GM21447 (cell line): ENCODE data around the gene PRRX2.
"Not testable (repeated sequence)": the region's sequence is repeated elsewhere in the genome, so short reads cannot be mapped to it uniquely, and the experiment has no call there.

Source experiments
- ATAC-seq: cut with Tn5 transposase; IDR thresholded peaks from one replicate; pipeline ENCODE4 v1.9.1; 2021; ENCODE audit not compliant: unreplicated experiment

The PRRX2 gene

DNA sequence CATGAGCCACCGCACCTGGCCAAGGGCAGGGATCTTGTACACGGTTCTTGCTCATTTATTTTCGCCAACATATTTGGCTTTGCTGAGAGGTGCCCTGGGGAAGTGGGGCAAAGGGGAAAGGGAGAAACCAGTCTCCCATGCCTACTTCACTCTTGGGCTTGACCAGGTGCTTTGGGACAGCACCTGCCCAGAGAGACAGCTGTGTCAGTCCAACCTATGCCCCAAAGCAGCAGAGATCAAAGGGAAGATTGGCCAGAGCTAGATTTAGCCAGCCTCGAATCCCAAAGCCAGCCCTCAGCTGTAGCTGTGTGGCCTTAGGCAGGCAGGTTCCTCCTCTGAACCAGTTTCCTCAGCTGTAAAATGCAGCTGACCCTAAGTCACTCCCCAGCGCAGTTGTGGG lies 89.7 kb downstream of the PRRX2 start:
- no peak for ATAC-seq

DNA sequence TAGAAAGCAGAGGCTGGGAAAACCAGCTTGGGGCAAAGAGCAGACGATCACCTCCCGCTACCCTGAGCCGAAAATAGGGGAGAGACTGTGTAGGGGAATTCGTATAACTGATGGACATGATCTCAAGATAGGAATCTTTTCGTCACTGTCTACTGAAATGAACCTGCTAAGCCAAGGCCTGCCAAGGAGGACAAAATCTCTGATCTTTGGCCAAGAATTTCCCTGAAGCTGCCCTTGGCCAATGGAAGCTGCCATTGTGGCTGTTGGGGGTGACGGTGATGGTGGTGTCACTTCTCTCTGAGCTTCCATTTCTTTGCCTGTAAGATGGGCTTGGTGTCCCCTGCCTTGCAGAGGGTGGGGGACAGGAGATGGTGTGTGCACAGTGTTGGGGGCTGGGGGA lies 90.7 kb downstream of the PRRX2 start:
- ATAC-seq: no peak

DNA sequence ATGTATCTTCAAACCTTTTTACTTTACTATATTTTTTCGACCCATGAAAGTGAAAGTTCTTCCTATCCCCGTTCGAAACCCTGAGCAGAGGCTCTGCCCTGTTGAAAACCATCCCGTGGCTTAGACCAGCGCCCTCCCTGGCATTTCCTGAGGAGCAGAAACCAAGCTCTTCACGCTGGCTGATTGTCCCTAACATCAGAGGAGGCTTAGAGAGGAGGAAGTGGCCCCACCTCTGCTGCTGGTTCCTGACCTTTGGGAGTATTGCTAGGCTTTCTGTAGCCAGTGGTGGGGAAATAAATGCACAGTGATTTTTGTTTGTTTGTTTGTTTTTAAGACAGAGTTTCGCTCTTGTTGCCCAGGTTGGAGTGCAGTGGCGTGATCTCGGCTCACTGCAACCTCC lies 91.6 kb downstream of the PRRX2 start:
- ATAC-seq: no peak

DNA sequence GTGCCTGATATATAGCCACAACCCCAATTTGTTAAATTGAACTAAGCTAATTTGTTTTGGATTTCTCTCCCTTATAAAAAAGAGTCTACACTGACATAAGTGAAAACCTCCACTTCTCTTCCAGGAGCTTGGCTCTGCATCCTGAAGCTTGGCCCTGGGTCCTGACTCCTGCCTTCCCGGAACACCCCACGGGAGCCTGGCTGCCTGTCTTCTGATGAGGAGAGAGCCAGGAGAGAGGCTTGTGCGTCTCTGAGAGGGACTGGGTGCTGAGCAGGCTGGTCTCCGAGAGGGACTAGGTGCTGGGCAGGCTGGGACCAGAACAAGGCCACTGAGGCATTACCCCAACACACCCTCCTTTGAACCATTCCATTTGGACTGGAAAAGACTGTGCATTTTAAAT lies 93.9 kb downstream of the PRRX2 start:
- ATAC-seq: no peak

DNA sequence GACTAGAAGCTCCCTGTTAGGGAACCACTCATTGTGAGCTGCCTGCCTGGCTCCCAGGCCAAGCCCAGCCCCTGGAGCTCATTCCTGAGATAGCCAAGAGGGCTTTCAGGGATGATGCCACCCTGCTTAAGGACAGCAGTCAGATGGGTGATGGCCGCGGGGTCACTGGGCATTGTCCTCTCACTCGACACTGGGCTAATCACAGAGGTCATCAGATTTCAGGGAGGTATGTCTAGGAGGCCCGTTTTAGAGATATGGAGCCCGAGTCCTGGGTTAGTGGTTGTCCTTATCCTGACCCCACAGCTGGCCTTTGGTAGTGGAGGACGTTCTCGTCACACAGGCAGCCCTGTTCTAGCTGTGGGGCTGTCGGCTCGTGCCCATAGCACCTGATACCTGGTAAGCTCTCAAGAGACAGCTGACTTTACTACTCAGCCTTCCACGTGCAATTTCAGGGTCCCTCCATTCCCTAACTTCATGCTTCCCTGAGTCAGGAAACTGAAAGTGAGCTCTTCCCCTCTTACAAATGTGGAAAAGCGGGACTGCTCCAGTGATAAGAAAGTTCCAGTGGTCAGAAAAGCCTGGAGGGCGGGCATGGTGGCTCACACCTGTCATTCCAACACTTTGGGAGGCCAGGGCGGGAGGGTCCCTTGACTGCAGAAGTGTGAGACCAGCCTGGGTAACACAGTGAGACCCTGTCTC lies 94.5 kb downstream of the PRRX2 start:
- ATAC-seq: no peak

DNA sequence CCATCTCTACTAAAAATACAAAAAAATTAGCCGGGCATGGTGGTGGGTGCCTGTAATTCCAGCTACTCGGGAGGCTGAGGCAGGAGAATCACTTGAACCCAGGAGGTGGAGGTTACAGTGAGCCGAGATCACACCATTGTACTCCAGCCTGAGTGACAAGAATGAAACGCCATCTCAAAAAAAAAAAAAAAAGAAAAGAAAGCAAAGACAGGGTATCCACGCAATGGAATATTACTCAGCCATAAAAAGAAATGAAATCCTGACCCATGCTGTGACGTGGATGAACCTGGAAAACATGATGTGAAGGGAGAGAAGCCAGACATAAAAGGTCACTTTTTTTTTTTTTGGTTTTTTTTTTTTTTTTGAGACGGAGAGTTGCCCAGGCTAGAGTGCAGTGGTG lies 95.3 kb downstream of the PRRX2 start:
- not testable (repeated sequence) for ATAC-seq

DNA sequence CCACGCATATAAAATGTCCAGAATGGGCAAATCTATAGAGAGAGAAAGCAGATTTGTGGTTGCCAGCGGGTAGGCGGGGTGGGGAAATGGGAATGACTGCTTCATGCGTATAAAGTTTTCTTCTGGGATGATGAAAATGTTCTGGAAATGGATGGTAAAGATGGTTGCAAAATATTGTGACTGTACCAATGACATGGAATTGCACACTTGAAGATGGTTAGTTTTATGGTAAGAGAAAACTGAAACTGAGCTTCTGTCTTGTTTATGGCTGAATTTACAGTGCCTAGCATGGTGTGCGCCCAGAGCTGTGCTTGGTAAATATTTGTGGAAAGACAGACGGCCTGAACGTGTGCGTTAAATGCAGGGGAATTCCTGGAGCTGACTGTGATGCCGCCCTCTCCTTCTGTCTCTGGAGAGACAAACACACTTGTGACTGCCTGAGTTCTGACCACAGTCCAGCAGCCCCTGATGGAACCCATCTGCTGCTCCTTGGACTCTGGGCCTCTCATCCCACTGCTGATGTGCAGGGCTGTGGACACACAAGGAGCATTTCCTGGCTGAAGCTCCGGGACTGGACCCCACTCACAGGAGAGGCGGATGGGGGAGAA lies 96.0 kb downstream of the PRRX2 start:
- no peak for ATAC-seq

DNA sequence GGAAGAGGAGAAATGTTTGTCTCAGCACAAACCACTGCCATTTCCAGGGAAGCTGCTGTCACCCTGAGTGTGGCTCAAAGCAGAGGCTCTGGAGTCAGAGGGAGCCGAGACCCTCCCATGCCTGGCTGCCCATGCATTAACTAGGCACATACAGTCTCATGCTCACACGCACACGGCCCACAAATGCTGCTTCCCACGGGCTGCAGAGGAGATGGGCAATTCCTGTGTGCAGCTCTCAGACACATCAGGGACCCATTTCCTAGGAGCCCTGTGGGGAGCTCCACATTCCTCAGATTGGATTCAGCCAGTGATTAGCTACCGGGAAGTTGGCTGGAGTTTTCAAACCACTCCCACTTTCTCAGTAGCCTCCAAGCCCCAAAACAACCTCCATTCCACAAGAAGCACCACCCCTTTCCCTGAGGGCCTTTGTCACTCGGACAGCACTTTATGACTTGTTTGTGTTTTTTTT lies 96.5 kb downstream of the PRRX2 start:
- ATAC-seq: no peak

DNA sequence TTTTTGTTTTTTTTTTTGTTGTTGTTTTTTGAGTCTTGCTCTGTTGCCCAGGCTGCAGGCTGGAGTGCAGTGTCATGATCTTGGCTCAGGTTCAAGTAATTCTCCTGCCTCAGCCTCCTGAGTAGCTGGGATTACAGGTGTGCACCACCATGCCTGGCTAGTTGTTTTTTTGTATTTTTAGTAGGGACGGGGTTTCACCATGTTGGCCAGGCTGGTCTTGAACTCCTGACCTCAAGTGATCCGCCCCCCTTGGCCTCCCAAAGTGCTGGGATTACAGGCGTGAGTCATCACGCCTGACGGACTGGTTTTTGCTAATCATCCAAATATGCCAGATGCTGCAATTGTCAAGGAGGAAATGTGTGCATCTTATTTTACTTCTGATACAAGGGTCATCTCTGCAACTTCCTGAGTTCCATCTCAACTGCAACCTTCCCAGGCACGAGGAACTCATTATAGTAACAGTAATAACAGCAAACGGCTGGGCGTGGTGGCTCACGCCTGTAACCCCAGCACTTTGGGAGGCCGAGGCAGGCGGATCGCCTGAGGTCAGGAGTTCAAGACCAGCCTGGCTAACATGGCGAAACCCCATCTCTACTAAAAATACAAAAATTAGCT lies 97.0 kb downstream of the PRRX2 start:
- not testable (repeated sequence) for ATAC-seq

DNA sequence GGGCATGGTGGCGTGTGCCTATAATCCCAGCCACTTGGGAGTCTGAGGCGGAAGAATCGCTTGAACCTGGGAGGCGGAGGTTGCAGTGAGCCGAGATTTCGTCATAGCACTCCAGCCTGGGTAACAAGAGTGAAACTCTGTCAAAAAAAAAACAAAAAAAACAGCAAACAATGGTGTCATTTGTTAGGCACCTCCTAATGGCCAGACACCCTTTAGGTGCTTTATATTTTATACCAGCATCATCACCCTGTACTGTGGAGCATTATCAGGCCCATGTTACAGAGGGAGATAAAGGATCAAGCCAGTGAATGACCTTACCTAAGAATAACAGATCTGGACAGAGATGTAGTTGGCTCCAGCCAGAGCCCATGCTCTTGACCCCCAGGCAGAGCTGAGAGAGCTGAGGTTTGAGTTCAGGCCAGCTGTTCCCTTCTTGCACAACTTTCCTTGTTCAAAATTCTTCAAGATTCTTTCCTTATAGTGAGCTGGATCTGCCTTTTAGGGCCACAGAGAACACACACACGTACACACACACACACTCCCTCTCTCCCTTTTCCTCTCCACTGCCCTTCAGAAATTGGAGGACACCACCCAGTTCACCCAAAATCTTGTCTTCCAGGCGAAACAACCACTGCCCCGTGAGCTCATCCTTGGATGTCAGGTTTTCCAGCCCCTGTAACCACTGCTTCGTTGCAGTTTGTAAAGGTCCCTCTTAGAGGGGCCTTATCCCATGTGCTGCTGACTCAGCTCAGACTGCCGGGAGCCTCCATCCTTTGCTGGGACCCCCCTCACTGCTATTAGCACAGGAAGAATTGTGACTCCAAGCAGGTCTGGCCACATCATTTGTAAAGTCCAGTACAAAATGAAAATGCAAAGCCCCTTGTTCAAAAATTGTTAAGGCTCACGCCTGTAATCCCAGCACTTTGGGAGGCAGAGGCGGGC lies 97.8 kb downstream of the PRRX2 start:
- no peak for ATAC-seq

DNA sequence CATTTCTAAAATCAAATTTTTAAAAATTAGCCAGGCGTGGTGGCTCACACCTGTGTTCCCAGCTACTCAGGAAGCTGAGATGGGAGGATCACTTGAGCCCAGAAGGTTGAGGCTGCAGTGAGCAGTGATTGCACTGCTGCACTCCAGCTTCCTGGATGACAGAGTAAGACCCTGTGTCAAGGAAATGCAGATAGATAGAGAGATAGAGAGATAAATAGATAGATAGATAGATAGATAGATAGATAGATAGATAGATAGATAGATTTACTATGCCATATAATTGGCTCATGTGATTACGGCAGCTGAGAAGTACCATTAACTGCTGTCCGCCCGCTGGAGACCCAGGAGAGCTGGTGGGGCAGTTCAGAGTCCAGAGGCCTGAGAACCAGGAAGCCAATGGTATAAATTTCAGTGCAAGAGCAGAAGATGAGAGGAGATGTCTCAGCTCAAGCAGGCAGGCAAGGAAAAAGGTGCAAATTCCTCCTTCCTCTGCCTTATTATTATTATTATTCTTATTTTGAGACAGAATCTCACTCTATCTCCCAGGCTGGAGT lies 100.4 kb downstream of the PRRX2 start:
- no peak for ATAC-seq

DNA sequence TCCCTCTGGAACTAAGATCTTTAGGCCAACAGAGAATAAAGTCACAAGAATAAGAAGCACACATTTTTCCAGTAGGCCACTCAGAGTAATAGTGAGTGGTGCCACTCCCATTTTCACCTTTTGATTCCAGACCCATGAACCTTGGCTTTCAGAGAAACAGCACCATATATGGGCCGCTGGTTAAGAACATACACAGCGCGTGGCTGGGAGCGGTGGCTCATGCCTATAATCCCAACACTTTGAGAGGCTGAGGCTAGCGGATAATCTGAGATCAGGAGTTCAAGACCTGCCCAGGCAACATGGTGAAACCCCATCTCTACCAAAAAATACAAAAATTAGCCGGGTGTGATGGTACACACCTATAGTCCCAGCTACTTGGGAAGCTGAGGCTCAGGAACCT lies 103.0 kb downstream of the PRRX2 start:
- ATAC-seq: no peak

DNA sequence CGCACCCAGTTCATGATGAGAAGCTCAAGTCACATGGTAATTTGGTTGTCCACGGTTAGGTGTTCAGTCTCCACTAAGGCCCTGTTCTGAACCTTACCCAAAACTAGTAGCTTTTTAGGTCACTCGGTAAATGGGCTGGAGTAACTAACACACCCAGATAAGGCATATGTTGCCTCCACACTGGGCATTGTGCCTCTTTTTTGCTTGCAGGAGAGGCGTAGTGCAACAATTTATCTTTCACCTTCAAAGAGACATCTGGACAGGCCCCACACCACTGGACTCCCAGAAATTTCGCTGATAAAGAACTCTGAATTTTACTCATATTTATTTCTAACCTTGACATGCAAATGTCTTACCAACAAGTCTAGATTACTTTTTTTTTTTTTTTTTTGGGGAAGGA lies 104.2 kb downstream of the PRRX2 start:
- ATAC-seq: no peak

DNA sequence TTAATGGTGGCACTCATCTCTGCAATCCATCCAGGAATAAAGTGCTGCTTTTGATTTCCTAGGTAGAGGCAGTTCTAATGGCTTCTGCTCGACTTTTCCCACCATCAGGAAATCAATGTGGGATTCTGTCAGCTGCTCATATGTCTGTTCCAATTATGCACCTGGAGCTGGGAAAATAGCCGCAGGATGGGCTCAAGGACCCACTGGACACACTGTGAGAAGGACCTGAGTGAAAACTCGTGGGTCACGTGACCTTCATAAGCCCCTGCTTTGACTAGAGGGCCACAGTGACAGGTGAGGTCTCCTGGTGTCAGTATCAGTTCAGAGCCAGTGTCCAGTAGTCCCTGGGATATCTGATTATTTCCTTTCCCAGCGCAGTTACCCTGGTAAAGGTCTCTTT lies 105.3 kb downstream of the PRRX2 start:
- no peak for ATAC-seq
